Neural cell (in vitro differentiated cells): ENCODE data around the gene ZNF444. TPM values are rescaled to one million over a fixed set of nuclear protein-coding genes. Genes with fewer than 3 reads are reported as not detected.

Experiments used
- H2AFZ ChIP-seq: fragments of 200-600, 300-800 bp; sonication (generic), shearing (Covaris generic); 2 replicates; pipeline ENCODE4 v1.6.0; 2014; ENCODE audit warnings: low read depth, mild to moderate bottlenecking, antibody characterized with exemption, low read length, moderate library complexity
- H3F3A ChIP-seq: fragments of 200-600 bp; shearing (Covaris generic); 2 replicates; pipeline ENCODE4 v1.6.1; 2016; ENCODE audit warnings: mild to moderate bottlenecking, moderate library complexity, mixed read lengths, antibody characterized with exemption, low read length; ENCODE audit not compliant: insufficient read depth, poor library complexity, severe bottlenecking
- H3K27ac ChIP-seq: fragments of 200-600, 300-800 bp; sonication (generic), shearing (Covaris generic); 2 replicates; pipeline ENCODE4 v1.5.1; 2014; ENCODE audit warnings: mild to moderate bottlenecking, low read length, moderate library complexity
- H3K27me3 ChIP-seq: fragments of 300-800, 200-600 bp; sonication (generic), shearing (Covaris generic); 2 replicates; pipeline ENCODE4 v1.6.0; 2014; ENCODE audit warnings: mild to moderate bottlenecking, low read depth, low read length, moderate library complexity; ENCODE audit not compliant: insufficient read depth
- H3K36me3 ChIP-seq: fragments of 300-800, 200-600 bp; sonication (generic), shearing (Covaris generic); 2 replicates; pipeline ENCODE4 v1.5.1; 2014; ENCODE audit warnings: mild to moderate bottlenecking, antibody characterized with exemption, low read length, moderate library complexity; ENCODE audit not compliant: insufficient read depth
- H3K4me2 ChIP-seq: fragments of 300-800, 200-600 bp; sonication (generic), shearing (Covaris generic); 2 replicates; pipeline ENCODE4 v1.6.0; 2014; ENCODE audit warnings: mild to moderate bottlenecking, low read length
- H3K4me3 ChIP-seq: fragments of 300-800, 200-600 bp; sonication (generic), shearing (Covaris generic); 2 replicates; pipeline ENCODE4 v1.5.1; 2014; ENCODE audit warnings: mild to moderate bottlenecking, low read length, moderate library complexity
- H3K79me2 ChIP-seq: fragments of 200-600 bp; shearing (Covaris generic); replicated peaks from 2 replicates; pipeline ENCODE4 v1.6.0; 2014; ENCODE audit warnings: mild to moderate bottlenecking, low read length, moderate library complexity; ENCODE audit not compliant: insufficient read depth
- H3K9ac ChIP-seq: fragments of 300-800, 200-600 bp; sonication (generic), shearing (Covaris generic); 2 replicates; pipeline ENCODE4 v1.6.1; 2016; ENCODE audit warnings: mild to moderate bottlenecking, low read length, mixed read lengths
- H3K9me2 ChIP-seq: fragments of 200-600 bp; shearing (Covaris generic); 2 replicates; pipeline ENCODE4 v1.6.1; 2016; ENCODE audit warnings: mild to moderate bottlenecking, low read length, mixed read lengths; ENCODE audit not compliant: insufficient read depth
- H3K9me3 ChIP-seq: fragments of 200-600, 300-800 bp; sonication (generic), shearing (Covaris generic); 2 replicates; pipeline ENCODE4 v1.6.1; 2016; ENCODE audit warnings: mild to moderate bottlenecking, mixed run types, low read length, moderate library complexity, mixed read lengths
- H4K20me1 ChIP-seq: fragments of 200-600 bp; shearing (Covaris generic); 2 replicates; pipeline ENCODE4 v1.6.1; 2016; ENCODE audit warnings: mild to moderate bottlenecking, mixed run types; ENCODE audit not compliant: insufficient read depth
- EP300 ChIP-seq: fragments of 450-650 bp; conservative IDR thresholded peaks from 2 replicates; pipeline ENCODE4 v1.6.1; 2014; ENCODE audit warnings: antibody characterized with exemption, mild to moderate bottlenecking, moderate library complexity; ENCODE audit not compliant: poor library complexity, severe bottlenecking
- EZH2 ChIP-seq: fragments of 200-600, 300-800 bp; shearing (Covaris generic), sonication (generic); IDR thresholded peaks from 2 replicates; pipeline ENCODE4 v1.6.1; 2014; ENCODE audit warnings: antibody characterized with exemption, low read length, borderline replicate concordance, mild to moderate bottlenecking; ENCODE audit not compliant: insufficient read depth, poor library complexity, severe bottlenecking
- MXI1 ChIP-seq: fragments of 450-650 bp; conservative IDR thresholded peaks from 2 replicates; pipeline ENCODE4 v1.6.1; 2014; ENCODE audit warnings: antibody characterized with exemption, mild to moderate bottlenecking; ENCODE audit not compliant: poor library complexity, severe bottlenecking
- POLR2AphosphoS5 ChIP-seq: IDR thresholded peaks from 2 replicates; pipeline ENCODE4 v1.6.1; 2012
- RAD21 ChIP-seq: fragments of 450-650 bp; conservative IDR thresholded peaks from 2 replicates; pipeline ENCODE4 v1.6.1; 2014; ENCODE audit warnings: antibody characterized with exemption, mild to moderate bottlenecking, moderate library complexity
- SMC3 ChIP-seq: fragments of 450-650 bp; conservative IDR thresholded peaks from 2 replicates; pipeline ENCODE4 v1.6.1; 2014; ENCODE audit warnings: antibody characterized with exemption, mild to moderate bottlenecking, moderate library complexity; ENCODE audit not compliant: poor library complexity
- TAF1 ChIP-seq: IDR thresholded peaks from 2 replicates; pipeline ENCODE4 v1.6.1; 2012; ENCODE audit warnings: low read depth
- polyA plus RNA-seq: library from polyadenylated mRNA; depleted of rRNA; stranded (reverse); fragments of >200 nt; gene quantifications from 2 replicates; pipeline ENCODE4 v1.2.3, GENCODE V29; 2014
- TF ChIP-seq, protein P1 (sequence below): fragments of 450-650 bp; IDR thresholded peaks from 2 replicates; pipeline ENCODE4 v1.5.1; 2014; ENCODE audit warnings: antibody characterized with exemption, mild to moderate bottlenecking, moderate library complexity; ENCODE audit not compliant: poor library complexity, severe bottlenecking
- TF ChIP-seq, protein P2 (sequence below): IDR thresholded peaks from 2 replicates; pipeline ENCODE4 v1.6.1; 2012; ENCODE audit warnings: borderline replicate concordance

The ZNF444 gene
- polyA plus RNA-seq, 1 donor from 2014 or later: 45.6 TPM

DNA sequence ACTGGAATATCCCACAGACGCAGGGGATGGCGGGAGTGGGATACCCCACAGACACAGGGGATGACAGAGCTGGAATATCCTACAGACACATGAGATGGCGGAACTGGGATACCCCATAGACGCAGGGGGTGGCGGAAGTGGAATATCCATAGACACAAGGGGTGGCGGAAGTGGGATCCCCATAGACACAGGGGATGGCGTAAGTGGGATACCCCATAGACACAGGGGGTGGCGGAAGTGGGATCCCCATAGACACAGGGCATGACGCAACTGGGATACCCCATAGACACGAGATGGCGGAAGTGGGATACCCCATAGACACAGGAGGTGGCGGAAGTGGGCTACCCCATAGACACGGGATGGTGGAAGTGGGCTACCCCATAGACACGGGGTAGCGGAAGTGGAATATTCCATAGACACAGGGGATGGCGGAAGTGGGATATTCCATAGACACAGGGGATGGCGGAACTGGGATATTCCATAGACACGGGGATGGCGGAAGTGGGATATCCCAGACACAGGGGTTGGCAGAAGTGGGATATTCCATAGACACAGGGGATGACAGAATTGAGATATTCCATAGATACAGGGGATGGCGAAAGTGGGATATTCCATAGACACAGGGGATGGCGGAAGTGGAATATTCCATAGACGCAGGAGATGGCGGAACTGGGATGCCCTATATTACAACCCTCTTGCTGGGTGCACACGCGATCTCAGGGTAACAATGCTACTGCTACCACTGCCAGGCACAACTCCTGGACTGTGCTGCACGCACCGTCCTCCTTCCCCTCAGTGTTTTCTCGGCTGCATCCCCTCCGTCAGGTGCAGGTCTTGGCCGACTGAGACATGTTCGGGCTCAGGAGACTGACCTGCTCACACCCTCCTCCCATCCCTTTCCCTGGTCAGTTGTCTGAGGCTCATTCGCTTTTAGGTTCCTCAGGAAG lies 48.1 kb upstream of the ZNF444 start:
- Histone ChIP-seq H3K27ac (no peak overlapping the region), H3K9me3 (peaks cover 13% of the 10 kb centered on the region), H3K4me3 (no peak overlapping the region), H3K4me2 (no peak overlapping the region), H3F3A (no peaks in the 10 kb centered on the region), H3K27me3 (no peaks in the 10 kb centered on the region), H3K79me2 (no peaks in the 10 kb centered on the region), H2AFZ (no peak overlapping the region), H3K9me2 (no peaks in the 10 kb centered on the region), H4K20me1 (no peaks in the 10 kb centered on the region), H3K36me3 (peaks cover 4% of the 10 kb centered on the region), H3K9ac (no peak overlapping the region)
- TF ChIP-seq EZH2: no peak
- TF ChIP-seq, protein P1, sequence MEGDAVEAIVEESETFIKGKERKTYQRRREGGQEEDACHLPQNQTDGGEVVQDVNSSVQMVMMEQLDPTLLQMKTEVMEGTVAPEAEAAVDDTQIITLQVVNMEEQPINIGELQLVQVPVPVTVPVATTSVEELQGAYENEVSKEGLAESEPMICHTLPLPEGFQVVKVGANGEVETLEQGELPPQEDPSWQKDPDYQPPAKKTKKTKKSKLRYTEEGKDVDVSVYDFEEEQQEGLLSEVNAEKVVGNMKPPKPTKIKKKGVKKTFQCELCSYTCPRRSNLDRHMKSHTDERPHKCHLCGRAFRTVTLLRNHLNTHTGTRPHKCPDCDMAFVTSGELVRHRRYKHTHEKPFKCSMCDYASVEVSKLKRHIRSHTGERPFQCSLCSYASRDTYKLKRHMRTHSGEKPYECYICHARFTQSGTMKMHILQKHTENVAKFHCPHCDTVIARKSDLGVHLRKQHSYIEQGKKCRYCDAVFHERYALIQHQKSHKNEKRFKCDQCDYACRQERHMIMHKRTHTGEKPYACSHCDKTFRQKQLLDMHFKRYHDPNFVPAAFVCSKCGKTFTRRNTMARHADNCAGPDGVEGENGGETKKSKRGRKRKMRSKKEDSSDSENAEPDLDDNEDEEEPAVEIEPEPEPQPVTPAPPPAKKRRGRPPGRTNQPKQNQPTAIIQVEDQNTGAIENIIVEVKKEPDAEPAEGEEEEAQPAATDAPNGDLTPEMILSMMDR: no peak
- no peak for TF ChIP-seq SMC3
- no peak for TF ChIP-seq RAD21
- TF ChIP-seq, protein P2, sequence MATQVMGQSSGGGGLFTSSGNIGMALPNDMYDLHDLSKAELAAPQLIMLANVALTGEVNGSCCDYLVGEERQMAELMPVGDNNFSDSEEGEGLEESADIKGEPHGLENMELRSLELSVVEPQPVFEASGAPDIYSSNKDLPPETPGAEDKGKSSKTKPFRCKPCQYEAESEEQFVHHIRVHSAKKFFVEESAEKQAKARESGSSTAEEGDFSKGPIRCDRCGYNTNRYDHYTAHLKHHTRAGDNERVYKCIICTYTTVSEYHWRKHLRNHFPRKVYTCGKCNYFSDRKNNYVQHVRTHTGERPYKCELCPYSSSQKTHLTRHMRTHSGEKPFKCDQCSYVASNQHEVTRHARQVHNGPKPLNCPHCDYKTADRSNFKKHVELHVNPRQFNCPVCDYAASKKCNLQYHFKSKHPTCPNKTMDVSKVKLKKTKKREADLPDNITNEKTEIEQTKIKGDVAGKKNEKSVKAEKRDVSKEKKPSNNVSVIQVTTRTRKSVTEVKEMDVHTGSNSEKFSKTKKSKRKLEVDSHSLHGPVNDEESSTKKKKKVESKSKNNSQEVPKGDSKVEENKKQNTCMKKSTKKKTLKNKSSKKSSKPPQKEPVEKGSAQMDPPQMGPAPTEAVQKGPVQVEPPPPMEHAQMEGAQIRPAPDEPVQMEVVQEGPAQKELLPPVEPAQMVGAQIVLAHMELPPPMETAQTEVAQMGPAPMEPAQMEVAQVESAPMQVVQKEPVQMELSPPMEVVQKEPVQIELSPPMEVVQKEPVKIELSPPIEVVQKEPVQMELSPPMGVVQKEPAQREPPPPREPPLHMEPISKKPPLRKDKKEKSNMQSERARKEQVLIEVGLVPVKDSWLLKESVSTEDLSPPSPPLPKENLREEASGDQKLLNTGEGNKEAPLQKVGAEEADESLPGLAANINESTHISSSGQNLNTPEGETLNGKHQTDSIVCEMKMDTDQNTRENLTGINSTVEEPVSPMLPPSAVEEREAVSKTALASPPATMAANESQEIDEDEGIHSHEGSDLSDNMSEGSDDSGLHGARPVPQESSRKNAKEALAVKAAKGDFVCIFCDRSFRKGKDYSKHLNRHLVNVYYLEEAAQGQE: no peak
- TF ChIP-seq TAF1: no peak
- no peak for TF ChIP-seq EP300
- no peak for TF ChIP-seq MXI1
- no peak for TF ChIP-seq POLR2AphosphoS5

DNA sequence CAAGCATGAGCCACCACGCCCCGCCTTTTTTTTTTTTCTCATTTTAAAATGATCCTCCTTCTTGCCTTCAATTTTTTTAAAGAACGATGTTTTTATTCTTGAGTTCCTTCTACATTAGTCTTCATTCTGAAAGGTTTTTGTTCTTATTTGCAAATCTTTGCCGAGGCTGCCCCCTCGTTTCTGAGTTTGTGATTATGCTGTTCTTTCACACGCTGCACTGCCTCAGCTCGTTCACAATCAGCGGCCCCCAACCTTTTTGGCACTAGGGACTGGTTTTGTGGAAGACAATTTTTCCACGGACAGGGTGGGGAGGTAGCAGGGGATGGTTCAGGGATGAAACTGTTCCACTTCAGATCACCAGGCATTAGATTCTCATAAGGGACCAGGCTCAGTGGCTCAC lies 46.6 kb upstream of the ZNF444 start:
- no peak overlapping the region for H3K4me2 ChIP-seq
- no peak overlapping the region for H3K9ac ChIP-seq
- no peaks in the 10 kb centered on the region for H3K79me2 ChIP-seq
- H4K20me1 ChIP-seq: no peaks in the 10 kb centered on the region
- H3K9me2 ChIP-seq: no peaks in the 10 kb centered on the region
- no peak for TF ChIP-seq POLR2AphosphoS5
- H3K27ac ChIP-seq: no peak overlapping the region
- peaks cover 19% of the 10 kb centered on the region for H3K9me3 ChIP-seq
- no peaks in the 10 kb centered on the region for H3F3A ChIP-seq
- no peaks in the 10 kb centered on the region for H3K27me3 ChIP-seq
- H3K4me3 ChIP-seq: no peak overlapping the region
- H2AFZ ChIP-seq: no peak overlapping the region
- H3K36me3 ChIP-seq: peaks cover 4% of the 10 kb centered on the region
